CD4-positive, alpha-beta T cell treated with Interleukin-17A for 1 hour (primary cell): ENCODE measurements around the gene MIB2.

Experiments
- DNase-seq: peaks from one replicate; pipeline ENCODE4 v3.0.0-alpha.2; 2020

The MIB2 gene

DNA sequence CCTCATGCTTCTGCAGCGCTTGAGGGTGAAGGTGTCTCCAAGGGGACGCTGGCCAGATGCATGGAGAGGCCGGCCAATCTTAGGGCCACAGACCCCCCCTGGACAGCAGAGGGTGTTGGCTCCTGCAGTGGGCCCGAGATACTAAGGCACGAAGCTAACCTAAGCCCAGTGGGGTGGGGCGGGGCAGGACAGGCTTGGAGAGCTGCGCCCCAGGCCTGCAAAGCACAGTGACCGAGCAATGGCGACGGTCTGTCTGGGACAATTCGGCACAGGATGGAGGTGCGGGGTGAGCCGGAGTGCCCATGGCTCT, 16.6 kb upstream of the MIB2 start:
- no peak for DNase-seq

GRCh38 chr1:1599030-1599934, 16.0 kb upstream of the MIB2 start:
- DNase-seq, result peak; percentile 30

DNA sequence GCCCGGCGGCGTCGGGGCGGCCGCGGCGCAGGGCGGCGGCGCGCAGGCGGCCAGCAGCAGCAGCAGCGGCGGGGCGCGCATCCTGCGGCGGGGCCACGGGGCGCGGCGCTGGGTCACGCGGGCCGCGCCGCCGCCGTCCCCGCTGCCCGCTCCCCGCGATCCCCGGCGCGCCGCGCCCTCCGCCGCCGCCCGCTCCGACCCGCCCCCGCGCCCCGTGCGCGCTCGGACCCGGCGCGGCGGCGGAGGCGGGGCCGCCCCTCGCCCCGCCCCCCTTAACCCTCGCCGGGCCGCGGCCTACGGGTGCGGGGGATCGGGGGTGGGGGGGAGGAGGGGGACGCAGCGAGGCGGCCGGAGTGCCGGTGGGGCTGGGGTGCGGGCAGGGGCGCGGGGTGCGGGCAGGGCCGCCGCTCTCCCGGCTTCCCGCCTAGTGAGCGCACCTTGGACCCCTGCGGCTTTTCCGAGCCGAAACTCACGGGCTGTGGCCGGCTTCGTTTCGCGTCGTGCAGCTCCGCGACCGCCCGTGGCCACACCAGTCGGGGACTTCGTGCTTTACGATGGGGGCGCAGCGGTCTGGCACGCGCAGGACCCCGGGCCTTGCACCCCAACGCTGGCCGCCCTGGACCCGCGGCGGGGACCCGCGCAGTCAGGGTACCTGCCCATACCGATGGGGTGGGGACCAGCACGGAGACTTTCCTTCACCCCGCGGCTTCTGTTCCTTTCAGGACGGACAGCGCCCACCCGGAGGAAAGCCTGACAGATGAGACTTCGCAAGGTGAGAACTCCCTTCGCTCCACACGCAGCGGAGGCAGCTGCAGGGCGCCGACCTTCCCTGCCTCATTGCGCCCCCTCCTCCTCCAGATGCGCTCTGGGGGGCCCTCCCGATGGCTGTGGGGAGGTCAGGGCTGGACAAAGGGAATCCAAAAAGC, 15.1 kb upstream of the MIB2 start, which contains the start of gene FNDC10:
Gene FNDC10, minus strand, starts transcription at position 201 of the 926 bp plus-strand sequence. Its CDS starts 120 bp downstream, at position 81.
- DNase-seq, result no peak

DNA sequence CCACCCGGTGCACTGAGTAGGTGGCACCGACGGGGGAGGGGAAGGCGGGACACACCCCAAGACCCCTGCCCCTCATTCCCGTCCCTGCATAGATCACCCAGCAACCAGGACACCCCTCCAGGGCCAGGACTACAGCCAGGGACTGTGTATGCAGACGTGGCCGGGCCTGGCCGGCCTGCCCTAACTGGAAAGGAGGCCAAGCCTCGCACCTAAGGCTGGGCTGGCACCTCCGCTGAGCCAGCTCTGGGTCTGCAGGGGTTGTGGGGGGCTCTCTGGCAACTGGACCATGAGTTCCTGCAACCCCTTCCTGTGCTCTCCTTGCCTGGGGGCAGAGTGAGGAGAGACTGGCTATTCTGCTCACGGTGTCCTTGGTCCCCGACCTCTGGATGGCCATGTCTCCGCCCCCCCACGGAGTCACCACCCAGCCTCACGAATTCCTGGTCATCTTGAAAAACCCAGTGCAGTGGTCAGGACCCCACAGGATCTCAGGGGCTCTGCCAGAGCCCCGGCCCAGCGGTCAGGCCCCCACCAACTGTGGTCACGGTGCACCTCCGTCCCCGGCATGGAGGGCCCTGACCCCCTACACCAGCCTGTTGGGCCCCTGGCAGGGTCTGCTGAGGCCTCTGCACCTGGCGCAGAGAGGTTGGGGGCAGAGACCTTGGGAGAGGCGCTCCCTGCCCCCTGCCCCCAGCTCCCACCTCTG, 14.3 kb upstream of the MIB2 start:
- no peak for DNase-seq

- no peak for DNase-seq
Observed at GRCh38 chr1:1601564-1602303, 13.6 kb upstream of the MIB2 start.

- DNase-seq, result no peak
Observed at GRCh38 chr1:1602304-1602967, 12.9 kb upstream of the MIB2 start.

DNA sequence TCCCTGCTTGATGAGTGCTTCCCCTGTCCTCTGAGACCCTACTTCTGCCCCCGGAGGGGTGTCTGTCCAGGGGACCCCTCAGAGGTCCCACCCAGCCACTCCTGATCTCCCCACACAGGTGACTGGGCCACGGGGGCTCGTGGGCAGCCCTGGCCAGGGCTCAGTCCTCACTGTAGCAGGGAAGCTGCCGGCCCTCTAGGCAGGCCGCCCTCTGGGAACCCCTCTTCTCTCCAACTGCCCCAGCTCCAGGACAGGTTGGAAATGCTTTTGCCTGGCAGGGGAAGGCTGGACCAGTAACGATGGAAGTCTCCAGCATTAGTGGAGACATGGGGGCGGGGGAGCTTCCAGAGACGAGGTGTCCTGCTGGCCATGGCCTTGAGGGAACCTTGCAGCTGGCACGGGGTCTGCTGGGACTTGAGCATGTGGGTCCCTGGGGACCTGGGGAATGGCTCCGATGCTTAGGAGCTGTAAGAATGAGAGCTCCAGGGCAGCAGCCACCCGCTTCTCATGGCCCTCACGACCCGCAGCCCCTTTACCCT, 12.3 kb upstream of the MIB2 start:
- no peak for DNase-seq

DNA sequence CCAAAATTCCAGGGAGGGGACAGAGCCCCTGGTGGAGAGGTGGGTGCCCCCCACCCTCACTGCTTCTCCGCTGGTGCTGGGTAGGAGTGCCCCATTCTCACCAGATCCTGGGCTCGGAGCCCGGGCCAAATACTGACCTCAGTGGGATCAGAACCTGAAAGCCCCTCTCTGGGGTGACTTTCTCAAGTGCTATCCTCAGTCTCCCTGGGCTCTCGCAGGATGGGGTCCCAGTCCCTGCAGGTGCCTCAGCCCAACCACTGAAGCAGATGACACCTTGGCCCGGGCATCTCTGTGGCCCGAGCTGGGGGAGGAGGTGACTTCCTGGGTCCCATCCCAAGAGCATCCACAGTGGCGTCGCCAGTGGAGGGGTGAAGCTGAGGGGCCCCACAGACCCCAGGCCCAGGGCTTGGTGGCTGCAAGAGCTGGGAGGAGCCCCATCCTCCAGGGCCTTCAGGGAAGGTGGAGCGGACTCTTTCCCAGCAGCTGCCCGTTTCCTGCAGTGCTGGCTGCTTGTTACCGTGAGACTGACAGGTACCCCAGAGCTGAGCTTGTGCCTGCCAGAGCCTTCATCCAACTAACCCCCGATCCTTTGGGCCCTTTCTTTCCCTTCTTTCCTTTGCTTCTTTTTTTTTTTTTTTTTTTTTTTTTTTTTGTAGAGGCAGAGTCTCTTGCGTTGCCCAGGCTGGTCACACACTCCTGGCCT, 11.5 kb upstream of the MIB2 start:
- no peak for DNase-seq

DNA sequence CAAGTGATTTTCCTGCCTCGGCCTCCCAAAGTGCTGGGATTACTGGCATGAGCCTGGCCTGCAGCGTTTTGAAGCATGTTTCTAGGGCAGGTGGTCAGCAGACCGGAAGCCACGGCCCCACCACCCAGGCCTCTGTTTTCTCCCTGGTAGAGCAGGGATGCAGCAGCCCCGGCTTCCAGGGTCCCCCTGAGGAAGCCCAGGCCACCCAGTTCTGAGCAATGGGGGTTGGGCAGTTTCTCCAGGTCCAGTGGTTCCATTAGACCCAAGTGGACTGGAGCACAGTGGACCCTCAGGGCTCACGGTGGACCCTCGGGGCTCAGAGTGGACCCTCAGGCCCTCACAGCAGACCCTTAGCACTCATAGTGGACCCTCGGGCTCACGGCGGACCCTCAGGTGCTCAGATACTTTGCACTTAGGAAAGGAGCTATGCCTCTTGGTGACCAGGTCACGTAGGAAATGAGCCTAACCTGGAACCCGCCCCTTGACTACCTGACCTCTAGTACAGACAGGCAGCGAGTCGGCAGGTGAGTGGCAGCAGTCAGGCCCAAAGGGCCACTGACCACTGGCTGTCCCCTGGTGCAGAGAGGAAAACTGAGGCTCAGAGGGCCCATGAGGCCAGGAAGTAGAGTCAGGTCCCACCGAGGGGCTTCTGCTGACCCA, 10.8 kb upstream of the MIB2 start:
- no peak for DNase-seq

GRCh38 chr1:1605034-1605591, 10.2 kb upstream of the MIB2 start:
- DNase-seq, result no peak

- no peak for DNase-seq
Observed at GRCh38 chr1:1605724-1606123, 9.6 kb upstream of the MIB2 start.

- DNase-seq, result no peak
Observed at GRCh38 chr1:1606232-1606631, 9.1 kb upstream of the MIB2 start.

- no peak for DNase-seq
Observed at GRCh38 chr1:1609822-1610485, 5.3 kb upstream of the MIB2 start.

DNA sequence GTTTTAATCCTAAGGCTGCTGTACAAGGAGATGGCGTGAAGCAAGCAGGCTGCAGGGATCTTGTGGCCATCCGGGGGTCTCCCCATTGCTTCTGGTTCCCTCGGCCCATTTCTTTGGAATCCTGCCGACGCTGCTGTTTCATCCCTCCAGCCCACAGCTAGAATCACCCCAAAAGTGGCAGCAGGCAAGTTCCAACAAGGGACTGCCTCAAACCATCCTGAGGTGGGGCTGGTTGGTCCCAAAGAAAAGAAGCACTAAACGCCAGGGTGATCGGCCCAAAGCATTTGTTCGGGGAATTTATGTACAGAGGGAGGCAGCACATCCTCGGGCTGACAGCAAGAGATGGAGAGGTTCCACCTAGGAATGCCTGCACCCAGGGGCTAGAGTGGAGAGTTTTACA, 4.5 kb upstream of the MIB2 start:
- no peak for DNase-seq

GRCh38 chr1:1612104-1612400, 3.2 kb upstream of the MIB2 start:
- DNase-seq, result no peak

- DNase-seq, result no peak
Observed at GRCh38 chr1:1613509-1614082, 1.7 kb upstream of the MIB2 start.

GRCh38 chr1:1614204-1614953, 921 bp upstream of the MIB2 start:
- DNase-seq, result peak; percentile 72

GRCh38 chr1:1614954-1615255, 395 bp upstream of the MIB2 start:
- DNase-seq, result no peak
